HEK293T (cell line): Measurements from ENCODE around the gene PLEK2.

Source experiments
- ARNT ChIP-seq: fragments of 450-650 bp; IDR thresholded peaks from 2 replicates; pipeline ENCODE4 v1.6.1; 2017; ENCODE audit warnings: mild to moderate bottlenecking
- BHLHE40 ChIP-seq: fragments of 450-650 bp; IDR thresholded peaks from 2 replicates; pipeline ENCODE4 v1.6.1; 2016; ENCODE audit warnings: mild to moderate bottlenecking, moderate library complexity, borderline replicate concordance
- ELF4 ChIP-seq: fragments of 450-650 bp; IDR thresholded peaks from 2 replicates; pipeline ENCODE4 v1.6.1; 2017; ENCODE audit warnings: antibody characterized with exemption
- FOXA1 ChIP-seq: fragments of 450-650 bp; IDR thresholded peaks from 2 replicates; pipeline ENCODE4 v1.6.1; 2016; ENCODE audit warnings: mild to moderate bottlenecking
- FOXK2 ChIP-seq: fragments of 450-650 bp; IDR thresholded peaks from 2 replicates; pipeline ENCODE4 v1.6.1; 2016; ENCODE audit warnings: mild to moderate bottlenecking
- FOXM1 ChIP-seq: fragments of 450-650 bp; IDR thresholded peaks from 2 replicates; pipeline ENCODE4 v1.6.1; 2017; ENCODE audit warnings: mild to moderate bottlenecking, borderline replicate concordance
- HDGF ChIP-seq: fragments of 450-650 bp; IDR thresholded peaks from 2 replicates; pipeline ENCODE4 v1.6.1; 2017; ENCODE audit warnings: antibody characterized with exemption, borderline replicate concordance
- LEF1 ChIP-seq: fragments of 450-650 bp; IDR thresholded peaks from 2 replicates; pipeline ENCODE4 v1.6.1; 2017; ENCODE audit warnings: mild to moderate bottlenecking, borderline replicate concordance
- NFRKB ChIP-seq: fragments of 450-650 bp; IDR thresholded peaks from 2 replicates; pipeline ENCODE4 v1.6.1; 2016; ENCODE audit warnings: mild to moderate bottlenecking, moderate library complexity
- PKNOX1 ChIP-seq: fragments of 450-650 bp; IDR thresholded peaks from 2 replicates; pipeline ENCODE4 v1.6.1; 2016
- SP1 ChIP-seq: fragments of 450-650 bp; IDR thresholded peaks from 2 replicates; pipeline ENCODE4 v1.6.1; 2017
- SUZ12 ChIP-seq: fragments of 450-650 bp; IDR thresholded peaks from 2 replicates; pipeline ENCODE4 v1.6.1; 2016; ENCODE audit warnings: mild to moderate bottlenecking
- TARDBP ChIP-seq: fragments of 450-650 bp; IDR thresholded peaks from 2 replicates; pipeline ENCODE4 v1.6.1; 2016
- ZNF384 ChIP-seq: fragments of 450-650 bp; IDR thresholded peaks from 2 replicates; pipeline ENCODE4 v1.6.1; 2016

- no peak for TF ChIP-seq SP1
- no peak for TF ChIP-seq FOXA1
- TF ChIP-seq TARDBP, result no peak
- no peak for TF ChIP-seq LEF1
- no peak for TF ChIP-seq HDGF
- no peak for TF ChIP-seq SUZ12
- no peak for TF ChIP-seq FOXM1
- TF ChIP-seq ZNF384, result no peak
- TF ChIP-seq ELF4, result no peak
- TF ChIP-seq PKNOX1, result no peak
- no peak for TF ChIP-seq FOXK2
- no peak for TF ChIP-seq BHLHE40
- no peak for TF ChIP-seq NFRKB
- no peak for TF ChIP-seq ARNT
Measured at GRCh38 chr14:67372833-67373232, 39.1 kb downstream of the PLEK2 start.
